GM12892 (cell line): Measurements from ENCODE around the gene NTN3.
A peak's percentile ranks its signal among the peaks of the same experiment; 100 is the strongest.
"Not testable (repeated sequence)": the region's sequence is repeated elsewhere in the genome, so short reads cannot be mapped to it uniquely, and the experiment has no call there.

Experiments
- DNase-seq: peaks from one replicate; pipeline ENCODE4 v3.0.0; 2011; ENCODE audit not compliant: insufficient read length
- FAIRE-seq: peaks from 2 replicates; lab custom pipeline; 2011; peaks lifted over from hg19 to GRCh38; lab: Jason Lieb, UNC
- POLR2A ChIP-seq: IDR thresholded peaks from 2 replicates; pipeline ENCODE4 v1.6.1; 2011; ENCODE audit warnings: low read depth, low read length, control low read depth
- POLR2AphosphoS5 ChIP-seq: IDR thresholded peaks from 2 replicates; pipeline ENCODE4 v1.6.1; 2011; ENCODE audit warnings: low read depth, low read length, control low read depth
- TAF1 ChIP-seq: IDR thresholded peaks from 2 replicates; pipeline ENCODE4 v1.6.1; 2011; ENCODE audit warnings: low read depth, mild to moderate bottlenecking, control low read depth, low read length, borderline replicate concordance

NTN3 gene

GRCh38 chr16:2429771-2430663 lies 41.1 kb upstream of the NTN3 start:
- TF ChIP-seq POLR2AphosphoS5 (no peak), TAF1 (no peak), POLR2A (no peak)
- FAIRE-seq (peak; percentile 85), DNase-seq (no peak)

GRCh38 chr16:2432286-2432685 lies 38.8 kb upstream of the NTN3 start:
- no peak for DNase-seq
- no peak for FAIRE-seq
- TF ChIP-seq TAF1 (no peak), POLR2A (no peak), POLR2AphosphoS5 (no peak)

GRCh38 chr16:2432801-2433505 lies 38.1 kb upstream of the NTN3 start:
- TF ChIP-seq POLR2AphosphoS5 (no peak), TAF1 (no peak), POLR2A (no peak)
- no peak for FAIRE-seq

GRCh38 chr16:2435236-2435635 lies 35.9 kb upstream of the NTN3 start:
- DNase-seq, FAIRE-seq: not testable (repeated sequence)

More at GRCh38 chr16:2432801-2433505, 38.1 kb upstream of the NTN3 start:
- no peak for DNase-seq

- FAIRE-seq (no peak), DNase-seq (no peak)
- no peak for TF ChIP-seq POLR2AphosphoS5
- TF ChIP-seq POLR2A, result no peak
- TF ChIP-seq TAF1, result no peak
Measured at GRCh38 chr16:2436110-2436509, 35.0 kb upstream of the NTN3 start.

GRCh38 chr16:2437032-2437790 lies 33.9 kb upstream of the NTN3 start:
- TF ChIP-seq POLR2AphosphoS5, result no peak
- no peak for TF ChIP-seq TAF1
- TF ChIP-seq POLR2A, result no peak
- FAIRE-seq, result no peak
- DNase-seq, result no peak

- FAIRE-seq (no peak), DNase-seq (no peak)
- TF ChIP-seq TAF1 (no peak), POLR2AphosphoS5 (no peak), POLR2A (no peak)
Measured at GRCh38 chr16:2438121-2438520, 33.0 kb upstream of the NTN3 start.

GRCh38 chr16:2439598-2439997 lies 31.5 kb upstream of the NTN3 start:
- DNase-seq (no peak), FAIRE-seq (no peak)
- no peak for TF ChIP-seq POLR2AphosphoS5
- TF ChIP-seq TAF1, result no peak
- TF ChIP-seq POLR2A, result no peak

- FAIRE-seq, DNase-seq: not testable (repeated sequence)
Measured at GRCh38 chr16:2441143-2441804, 29.8 kb upstream of the NTN3 start.

- no peak for FAIRE-seq
- no peak for TF ChIP-seq POLR2A
- TF ChIP-seq POLR2AphosphoS5, result no peak
- no peak for TF ChIP-seq TAF1
- DNase-seq, result no peak
Measured at GRCh38 chr16:2443555-2443954, 27.5 kb upstream of the NTN3 start.

GRCh38 chr16:2447920-2448583 lies 23.0 kb upstream of the NTN3 start:
- TF ChIP-seq POLR2AphosphoS5, result no peak
- no peak for TF ChIP-seq TAF1
- TF ChIP-seq POLR2A, result no peak
- FAIRE-seq (no peak), DNase-seq (no peak)

- DNase-seq (no peak), FAIRE-seq (no peak)
- TF ChIP-seq TAF1, result no peak
- TF ChIP-seq POLR2AphosphoS5, result no peak
- no peak for TF ChIP-seq POLR2A
Measured at GRCh38 chr16:2449118-2449517, 22.0 kb upstream of the NTN3 start.
